GM21447 (cell line): ENCODE data around the gene PI4KA.

Experiments
- ATAC-seq: cut with Tn5 transposase; IDR thresholded peaks from one replicate; pipeline ENCODE4 v1.9.1; 2021; ENCODE audit not compliant: unreplicated experiment

PI4KA gene

GRCh38 chr22:20819471-20819870 is 39.1 kb downstream of the PI4KA start:
- no peak for ATAC-seq

- no peak for ATAC-seq
Measured at GRCh38 chr22:20818471-20818870, 40.1 kb downstream of the PI4KA start.

- no peak for ATAC-seq
Measured at GRCh38 chr22:20816559-20816958, 42.1 kb downstream of the PI4KA start.

GRCh38 chr22:20815477-20816050 is 43.0 kb downstream of the PI4KA start:
- no peak for ATAC-seq

- ATAC-seq, result no peak
Measured at GRCh38 chr22:20814221-20814808, 44.3 kb downstream of the PI4KA start.

GRCh38 chr22:20813056-20813455 is 45.6 kb downstream of the PI4KA start:
- no peak for ATAC-seq

- ATAC-seq, result no peak
Measured at GRCh38 chr22:20811971-20812660, 46.5 kb downstream of the PI4KA start.

- no peak for ATAC-seq
Measured at GRCh38 chr22:20811171-20811570, 47.4 kb downstream of the PI4KA start.

GRCh38 chr22:20810645-20811044 is 48.0 kb downstream of the PI4KA start:
- no peak for ATAC-seq

GRCh38 chr22:20809538-20810185 is 48.9 kb downstream of the PI4KA start:
- no peak for ATAC-seq

GRCh38 chr22:20808844-20809243 is 49.8 kb downstream of the PI4KA start:
- no peak for ATAC-seq

GRCh38 chr22:20807315-20807752 is 51.3 kb downstream of the PI4KA start:
- no peak for ATAC-seq

GRCh38 chr22:20805972-20806471 is 52.6 kb downstream of the PI4KA start:
- no peak for ATAC-seq

- ATAC-seq, result no peak
Measured at GRCh38 chr22:20804650-20805049, 54.0 kb downstream of the PI4KA start.

- ATAC-seq, result no peak
Measured at GRCh38 chr22:20803696-20804324, 54.8 kb downstream of the PI4KA start.

GRCh38 chr22:20802922-20803553 is 55.6 kb downstream of the PI4KA start:
- no peak for ATAC-seq

- no peak for ATAC-seq
Measured at GRCh38 chr22:20802452-20802851, 56.2 kb downstream of the PI4KA start.

- no peak for ATAC-seq
Measured at GRCh38 chr22:20799449-20799848, 59.2 kb downstream of the PI4KA start.

- no peak for ATAC-seq
Measured at GRCh38 chr22:20798974-20799373, 59.6 kb downstream of the PI4KA start.

- no peak for ATAC-seq
Measured at GRCh38 chr22:20798218-20798617, 60.4 kb downstream of the PI4KA start.

GRCh38 chr22:20796731-20797130 is 61.9 kb downstream of the PI4KA start:
- ATAC-seq, result no peak
